Measurements from ENCODE around the gene EGFR.

Gene EGFR

GRCh38 chr7:55018361-55019190 is at the start of gene EGFR:
Gene EGFR, plus strand, starts transcription at chr7:55019017. Its CDS starts 261 bp downstream, at chr7:55019278.
- peak within 1 kb of the TSS; percentile 70 for H3K4me3 ChIP-seq (ENCODE audit: control insufficient read depth, low read depth, low read length)
- DNase-seq (ENCODE audit: low read depth), result peak; percentile 75
- TF ChIP-seq, protein P1, sequence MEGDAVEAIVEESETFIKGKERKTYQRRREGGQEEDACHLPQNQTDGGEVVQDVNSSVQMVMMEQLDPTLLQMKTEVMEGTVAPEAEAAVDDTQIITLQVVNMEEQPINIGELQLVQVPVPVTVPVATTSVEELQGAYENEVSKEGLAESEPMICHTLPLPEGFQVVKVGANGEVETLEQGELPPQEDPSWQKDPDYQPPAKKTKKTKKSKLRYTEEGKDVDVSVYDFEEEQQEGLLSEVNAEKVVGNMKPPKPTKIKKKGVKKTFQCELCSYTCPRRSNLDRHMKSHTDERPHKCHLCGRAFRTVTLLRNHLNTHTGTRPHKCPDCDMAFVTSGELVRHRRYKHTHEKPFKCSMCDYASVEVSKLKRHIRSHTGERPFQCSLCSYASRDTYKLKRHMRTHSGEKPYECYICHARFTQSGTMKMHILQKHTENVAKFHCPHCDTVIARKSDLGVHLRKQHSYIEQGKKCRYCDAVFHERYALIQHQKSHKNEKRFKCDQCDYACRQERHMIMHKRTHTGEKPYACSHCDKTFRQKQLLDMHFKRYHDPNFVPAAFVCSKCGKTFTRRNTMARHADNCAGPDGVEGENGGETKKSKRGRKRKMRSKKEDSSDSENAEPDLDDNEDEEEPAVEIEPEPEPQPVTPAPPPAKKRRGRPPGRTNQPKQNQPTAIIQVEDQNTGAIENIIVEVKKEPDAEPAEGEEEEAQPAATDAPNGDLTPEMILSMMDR (conservative IDR thresholded peaks at IDR 0.05; ENCODE audit: control insufficient read depth, insufficient read depth, low read depth, low read length), result no peak

DNA sequence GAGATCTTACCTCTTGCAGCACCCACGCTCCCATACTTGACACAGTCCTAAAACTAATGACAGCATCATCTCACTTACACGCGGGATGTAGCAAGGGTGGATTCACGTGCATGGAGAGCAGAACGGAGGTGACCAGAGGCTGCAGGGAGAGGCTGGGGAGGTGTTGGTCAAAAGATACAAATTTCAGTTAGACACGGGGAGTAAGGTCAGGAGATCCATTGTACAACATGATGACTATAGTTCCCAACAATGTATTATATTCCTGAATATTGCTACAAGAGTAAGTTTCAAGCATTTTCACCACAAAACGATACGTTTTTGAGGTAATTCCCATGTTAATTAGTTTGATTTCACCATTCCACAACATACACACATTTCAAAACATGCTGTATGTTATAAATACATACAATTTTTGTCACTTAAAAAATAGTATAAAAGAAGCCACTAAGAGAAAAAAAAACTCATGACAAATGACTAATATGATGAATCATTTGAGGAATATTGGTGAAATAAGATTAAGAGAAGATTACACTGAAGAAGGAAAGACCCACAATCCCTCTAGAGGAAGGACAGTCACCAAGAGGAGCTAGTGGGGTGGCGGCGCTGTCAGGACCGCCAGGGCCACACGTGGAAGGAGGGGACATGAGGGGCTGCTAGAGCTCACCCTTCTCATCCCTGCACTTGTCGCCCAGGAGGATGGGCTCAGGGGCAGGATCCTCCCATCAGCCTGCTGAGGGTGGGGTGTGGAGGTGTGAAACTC is 49.4 kb upstream of the EGFR start:
- no peak for DNase-seq (ENCODE audit: low read depth)
- no peak overlapping the region for H3K4me3 ChIP-seq (ENCODE audit: control insufficient read depth, low read depth, low read length)
- TF ChIP-seq, protein P1 (conservative IDR thresholded peaks at IDR 0.05; ENCODE audit: control insufficient read depth, insufficient read depth, low read depth, low read length), result no peak

GRCh38 chr7:54972733-54973294 is 46.0 kb upstream of the EGFR start:
- no peak overlapping the region for H3K4me3 ChIP-seq (ENCODE audit: control insufficient read depth, low read depth, low read length)
- TF ChIP-seq, protein P1 (conservative IDR thresholded peaks at IDR 0.05; ENCODE audit: control insufficient read depth, insufficient read depth, low read depth, low read length), result no peak
- DNase-seq (ENCODE audit: low read depth), result no peak

DNA sequence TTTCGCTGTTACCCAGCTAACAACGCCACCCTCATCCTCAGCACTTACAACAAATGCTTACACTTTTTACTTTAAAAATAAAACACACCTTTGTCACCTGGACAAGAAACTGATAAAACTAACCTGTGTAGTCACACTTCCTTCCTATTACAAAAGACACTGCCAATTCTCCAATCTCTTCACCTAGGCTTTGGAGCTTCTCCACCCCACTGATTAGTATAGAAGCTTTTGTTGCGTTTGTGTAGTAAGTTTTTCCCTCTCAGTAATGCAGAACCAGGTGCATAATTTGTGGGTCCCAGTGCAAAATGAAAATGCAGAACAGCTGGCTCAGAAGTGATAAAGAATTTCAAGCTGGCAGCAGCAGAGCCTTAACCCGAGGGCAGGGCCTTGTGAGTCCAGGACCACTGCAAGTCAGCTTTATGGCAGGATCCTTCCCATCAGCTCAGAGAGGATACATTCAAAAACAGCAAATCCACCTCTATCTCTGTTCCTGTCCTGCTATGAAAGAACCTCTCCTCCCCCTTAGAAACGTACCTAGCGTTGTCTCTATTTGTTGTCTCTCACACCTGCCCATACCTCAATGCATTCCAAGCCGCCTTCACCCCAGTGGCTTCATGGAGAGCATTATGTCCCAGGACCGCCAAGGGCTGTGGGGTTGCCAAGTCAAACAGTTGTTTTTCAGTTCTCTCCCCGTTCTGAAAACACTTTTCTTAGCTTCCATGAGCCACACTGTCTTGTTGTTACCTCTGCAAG is 40.3 kb upstream of the EGFR start:
- TF ChIP-seq, protein P1 (conservative IDR thresholded peaks at IDR 0.05; ENCODE audit: control insufficient read depth, insufficient read depth, low read depth, low read length), result no peak
- H3K4me3 ChIP-seq (ENCODE audit: control insufficient read depth, low read depth, low read length), result no peak overlapping the region
- DNase-seq (ENCODE audit: low read depth), result no peak

- no peak for DNase-seq (ENCODE audit: low read depth)
- TF ChIP-seq, protein P1 (conservative IDR thresholded peaks at IDR 0.05; ENCODE audit: control insufficient read depth, insufficient read depth, low read depth, low read length), result no peak
- no peak overlapping the region for H3K4me3 ChIP-seq (ENCODE audit: control insufficient read depth, low read depth, low read length)
Measured at GRCh38 chr7:54980521-54980920, 38.3 kb upstream of the EGFR start.

- no peak for DNase-seq (ENCODE audit: low read depth)
- no peak overlapping the region for H3K4me3 ChIP-seq (ENCODE audit: control insufficient read depth, low read depth, low read length)
- TF ChIP-seq, protein P1 (conservative IDR thresholded peaks at IDR 0.05; ENCODE audit: control insufficient read depth, insufficient read depth, low read depth, low read length), result no peak
Measured at GRCh38 chr7:54981913-54982312, 36.9 kb upstream of the EGFR start.

Measured in fibroblast of mammary gland (primary cell).